Ishikawa (cell line): Measurements from ENCODE around the gene RAD50.

ENCODE experiments used
- CREB1 ChIP-seq: IDR thresholded peaks from 2 replicates; pipeline ENCODE4 v1.6.1; 2012; ENCODE audit warnings: low read depth
- EGR1 ChIP-seq: IDR thresholded peaks from 2 replicates; pipeline ENCODE4 v1.6.1; 2012
- EP300 ChIP-seq: IDR thresholded peaks from 2 replicates; pipeline ENCODE4 v1.6.1; 2012; ENCODE audit warnings: borderline replicate concordance
- TAF1 ChIP-seq: IDR thresholded peaks from 2 replicates; pipeline ENCODE4 v1.6.1; 2012; ENCODE audit warnings: low read depth, mild to moderate bottlenecking
- TEAD4 ChIP-seq: IDR thresholded peaks from 2 replicates; pipeline ENCODE4 v1.6.1; 2012
- YY1 ChIP-seq: IDR thresholded peaks from 2 replicates; pipeline ENCODE4 v1.6.1; 2012; ENCODE audit warnings: low read depth
- TF ChIP-seq, protein P1 (sequence below): IDR thresholded peaks from 2 replicates; pipeline ENCODE4 v1.6.1; 2012

DNA sequence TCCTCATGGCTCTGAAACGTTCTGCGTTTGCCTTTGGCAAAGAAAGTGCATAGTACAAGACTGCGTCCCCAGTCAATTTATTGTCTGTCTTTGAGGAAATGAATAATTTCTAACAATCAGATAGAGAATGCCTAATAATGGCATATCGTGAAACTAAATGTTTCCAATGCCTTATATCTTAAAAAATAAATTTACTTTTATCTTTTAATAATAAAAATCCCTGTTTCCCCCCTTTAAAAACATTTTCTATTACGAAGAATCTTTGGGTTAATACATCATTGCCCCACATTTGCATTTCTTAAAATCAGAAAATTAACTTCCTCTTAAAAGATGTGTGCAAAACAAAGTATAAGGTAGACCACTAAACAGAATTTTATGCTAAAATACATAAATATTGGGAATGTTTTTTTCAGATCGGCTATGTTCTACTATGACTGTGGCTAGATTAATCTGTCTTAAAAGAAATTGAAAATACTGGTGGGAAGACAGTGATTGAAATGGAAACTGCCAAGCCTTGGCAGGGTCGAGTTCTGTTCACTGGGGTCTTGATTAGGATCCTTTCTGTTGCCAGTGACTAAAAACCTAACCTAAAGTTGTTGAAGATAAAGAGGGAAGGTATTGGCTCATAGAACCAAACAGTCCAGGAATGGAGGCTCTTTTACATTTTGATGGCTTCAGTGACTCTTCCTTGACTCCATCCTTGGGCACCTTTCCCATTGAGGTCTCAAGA, 13.1 kb upstream of the RAD50 start, which contains the start of gene IL5:
- TF ChIP-seq YY1: no peak
- TF ChIP-seq TAF1: no peak
- TF ChIP-seq, protein P1, sequence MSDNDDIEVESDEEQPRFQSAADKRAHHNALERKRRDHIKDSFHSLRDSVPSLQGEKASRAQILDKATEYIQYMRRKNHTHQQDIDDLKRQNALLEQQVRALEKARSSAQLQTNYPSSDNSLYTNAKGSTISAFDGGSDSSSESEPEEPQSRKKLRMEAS: no peak
- TF ChIP-seq EGR1: no peak
- TF ChIP-seq CREB1: no peak
- no peak for TF ChIP-seq EP300
- no peak for TF ChIP-seq TEAD4
